ENCODE data around the gene ZNF202.

DNA sequence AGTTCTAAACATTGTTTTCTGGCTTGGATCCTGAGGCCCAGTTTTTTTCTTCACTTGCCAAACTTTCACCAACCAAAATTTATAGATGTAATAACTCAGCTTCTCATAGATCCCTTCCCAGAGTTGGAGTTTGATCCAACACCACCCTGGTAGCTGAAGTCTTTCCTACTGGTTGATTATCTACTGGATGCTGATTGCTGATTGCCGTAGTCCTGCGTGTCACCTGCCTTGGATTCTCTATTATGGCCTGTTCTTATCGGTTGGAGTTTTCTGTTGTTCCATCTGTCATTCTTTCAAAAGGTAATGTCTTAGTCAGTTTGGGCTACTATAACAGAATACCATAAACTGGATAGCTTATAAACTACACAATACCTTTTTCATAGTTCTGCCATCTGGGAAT, 30.2 kb upstream of the ZNF202 start:
- TF ChIP-seq RAD21 (IDR thresholded peaks at IDR 0.05; ENCODE audit: low read depth) = no peak
- no peak for TF ChIP-seq EP300 (IDR thresholded peaks at IDR 0.05; ENCODE audit: borderline replicate concordance)
- TF ChIP-seq, protein P1, sequence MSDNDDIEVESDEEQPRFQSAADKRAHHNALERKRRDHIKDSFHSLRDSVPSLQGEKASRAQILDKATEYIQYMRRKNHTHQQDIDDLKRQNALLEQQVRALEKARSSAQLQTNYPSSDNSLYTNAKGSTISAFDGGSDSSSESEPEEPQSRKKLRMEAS (IDR thresholded peaks at IDR 0.05) = no peak
- TF ChIP-seq TCF12 (IDR thresholded peaks at IDR 0.05; ENCODE audit: low read depth) = no peak
- TF ChIP-seq, protein P2, sequence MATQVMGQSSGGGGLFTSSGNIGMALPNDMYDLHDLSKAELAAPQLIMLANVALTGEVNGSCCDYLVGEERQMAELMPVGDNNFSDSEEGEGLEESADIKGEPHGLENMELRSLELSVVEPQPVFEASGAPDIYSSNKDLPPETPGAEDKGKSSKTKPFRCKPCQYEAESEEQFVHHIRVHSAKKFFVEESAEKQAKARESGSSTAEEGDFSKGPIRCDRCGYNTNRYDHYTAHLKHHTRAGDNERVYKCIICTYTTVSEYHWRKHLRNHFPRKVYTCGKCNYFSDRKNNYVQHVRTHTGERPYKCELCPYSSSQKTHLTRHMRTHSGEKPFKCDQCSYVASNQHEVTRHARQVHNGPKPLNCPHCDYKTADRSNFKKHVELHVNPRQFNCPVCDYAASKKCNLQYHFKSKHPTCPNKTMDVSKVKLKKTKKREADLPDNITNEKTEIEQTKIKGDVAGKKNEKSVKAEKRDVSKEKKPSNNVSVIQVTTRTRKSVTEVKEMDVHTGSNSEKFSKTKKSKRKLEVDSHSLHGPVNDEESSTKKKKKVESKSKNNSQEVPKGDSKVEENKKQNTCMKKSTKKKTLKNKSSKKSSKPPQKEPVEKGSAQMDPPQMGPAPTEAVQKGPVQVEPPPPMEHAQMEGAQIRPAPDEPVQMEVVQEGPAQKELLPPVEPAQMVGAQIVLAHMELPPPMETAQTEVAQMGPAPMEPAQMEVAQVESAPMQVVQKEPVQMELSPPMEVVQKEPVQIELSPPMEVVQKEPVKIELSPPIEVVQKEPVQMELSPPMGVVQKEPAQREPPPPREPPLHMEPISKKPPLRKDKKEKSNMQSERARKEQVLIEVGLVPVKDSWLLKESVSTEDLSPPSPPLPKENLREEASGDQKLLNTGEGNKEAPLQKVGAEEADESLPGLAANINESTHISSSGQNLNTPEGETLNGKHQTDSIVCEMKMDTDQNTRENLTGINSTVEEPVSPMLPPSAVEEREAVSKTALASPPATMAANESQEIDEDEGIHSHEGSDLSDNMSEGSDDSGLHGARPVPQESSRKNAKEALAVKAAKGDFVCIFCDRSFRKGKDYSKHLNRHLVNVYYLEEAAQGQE (IDR thresholded peaks at IDR 0.05; ENCODE audit: low read depth) = no peak
- no peak for TF ChIP-seq TEAD4 (IDR thresholded peaks at IDR 0.05)
- TF ChIP-seq TAF1 (IDR thresholded peaks at IDR 0.05; ENCODE audit: low read depth) = no peak
- no peak for TF ChIP-seq CEBPB (IDR thresholded peaks at IDR 0.05)
- no peak for TF ChIP-seq EGR1 (IDR thresholded peaks at IDR 0.05)
- TF ChIP-seq, protein P3, sequence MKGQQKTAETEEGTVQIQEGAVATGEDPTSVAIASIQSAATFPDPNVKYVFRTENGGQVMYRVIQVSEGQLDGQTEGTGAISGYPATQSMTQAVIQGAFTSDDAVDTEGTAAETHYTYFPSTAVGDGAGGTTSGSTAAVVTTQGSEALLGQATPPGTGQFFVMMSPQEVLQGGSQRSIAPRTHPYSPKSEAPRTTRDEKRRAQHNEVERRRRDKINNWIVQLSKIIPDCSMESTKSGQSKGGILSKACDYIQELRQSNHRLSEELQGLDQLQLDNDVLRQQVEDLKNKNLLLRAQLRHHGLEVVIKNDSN (IDR thresholded peaks at IDR 0.05) = no peak
- no peak for TF ChIP-seq YY1 (IDR thresholded peaks at IDR 0.05; ENCODE audit: low read depth)
- TF ChIP-seq CREB1 (IDR thresholded peaks at IDR 0.05; ENCODE audit: low read depth) = no peak
